K562 (cell line): ENCODE measurements around the gene GNG7. TPM values are rescaled to one million over a fixed set of nuclear protein-coding genes. Genes with fewer than 3 reads are reported as not detected.

Source experiments
- ATAC-seq: fragments of 200-7000 bp; cut with Tn5 transposase; 3 replicates; pipeline ENCODE4 v1.9.1; 2020; ENCODE audit warnings: moderate library complexity
- BruUV-seq: library from RNA; stranded (reverse); fragments of 400-500 nt; replicated peaks from 2 replicates; lab custom pipeline; 2021; lab: Mats Ljungman, UMichigan
- CTCF ChIA-PET: fragments of 300-600 bp; formaldehyde crosslinking; extraction: SDS; loops from one replicate; lab custom pipeline; 2021; ENCODE audit warnings: low intra/inter-chr PET ratio; lab: Yijun Ruan, JAX
- POLR2A ChIA-PET: fragments of 300-600, 350-650 bp; sonication (Branson Sonifier 250); formaldehyde crosslinking; extraction: SDS; loops from one replicate; lab custom pipeline; 2021; ENCODE audit warnings: antibody characterized with exemption, inconsistent platforms; lab: Yijun Ruan, JAX
- DNase-seq, 4 experiments: peaks; one replicate each; pipeline versions ENCODE4 v3.0.0 to v3.0.0-alpha.2; 2011 to 2018; ENCODE audit warnings: low spot score in 3 of 4, mixed read lengths in 3 of 4; ENCODE audit errors: extremely low read depth in 1 of 4
- FAIRE-seq: peaks from 2 replicates; lab custom pipeline; 2011; peaks lifted over from hg19 to GRCh38; lab: Jason Lieb, UNC
- H2AFZ ChIP-seq: 2 replicates; pipeline ENCODE4 v1.6.0; 2011; ENCODE audit warnings: low read depth, low read length, control low read depth, inconsistent platforms
- H3K27ac ChIP-seq: fragments of 200-600 bp; 3 replicates; pipeline ENCODE4 v1.8.0; 2011; ENCODE audit warnings: low read depth, mild to moderate bottlenecking, control low read depth, inconsistent platforms, low read length, moderate library complexity, mixed read lengths; ENCODE audit errors: extremely low read depth
- H3K27me3 ChIP-seq, 2 experiments: fragments of 300-600 bp in 1 of 2; 2 replicates in 1 of 2; 3 replicates in 1 of 2; pipeline versions ENCODE4 v1.6.0 to v1.8.0; 2011; ENCODE audit warnings: inconsistent platforms in 2 of 2, low read length in 2 of 2, mild to moderate bottlenecking in 1 of 2, mixed read lengths in 1 of 2, moderate library complexity in 1 of 2; ENCODE audit not compliant: control insufficient read depth in 2 of 2, insufficient read depth in 2 of 2
- H3K36me3 ChIP-seq: fragments of 300-600 bp; 3 replicates; pipeline ENCODE4 v1.8.0; 2011; ENCODE audit warnings: mild to moderate bottlenecking, low read length, inconsistent platforms; ENCODE audit not compliant: control insufficient read depth, insufficient read depth
- H3K4me1 ChIP-seq, 2 experiments: fragments of 200-600 bp in 1 of 2; replicated peaks in 1 of 2; 2 replicates in 1 of 2; 3 replicates in 1 of 2; pipeline versions ENCODE4 v1.5.1 to v1.8.0; 2011; ENCODE audit warnings: inconsistent platforms in 2 of 2, low read length in 2 of 2, mild to moderate bottlenecking in 1 of 2, mixed read lengths in 1 of 2, moderate library complexity in 1 of 2; ENCODE audit not compliant: control insufficient read depth in 2 of 2, insufficient read depth in 2 of 2
- H3K4me2 ChIP-seq: 2 replicates; pipeline ENCODE4 v1.6.1; 2011; ENCODE audit warnings: low read length, control low read depth, inconsistent platforms, mixed read lengths; ENCODE audit not compliant: insufficient read depth
- H3K4me3 ChIP-seq: fragments of 200-600 bp; sonication (generic), shearing (Covaris generic); 2 replicates; pipeline ENCODE4 v1.5.1; 2016; ENCODE audit warnings: control low read depth, inconsistent platforms
- H3K79me2 ChIP-seq: fragments of 200-600 bp; 3 replicates; pipeline ENCODE4 v1.8.0; 2011; ENCODE audit warnings: low read length, inconsistent platforms; ENCODE audit not compliant: control insufficient read depth, insufficient read depth
- H3K9ac ChIP-seq, 2 experiments: 2 replicates each; pipeline versions ENCODE4 v1.6.0 to v1.6.1; 2011; ENCODE audit warnings: low read depth in 2 of 2, low read length in 2 of 2, control low read depth in 1 of 2, inconsistent platforms in 1 of 2, mild to moderate bottlenecking in 1 of 2, mixed read lengths in 1 of 2; ENCODE audit not compliant: insufficient read depth in 1 of 2
- H3K9me1 ChIP-seq: one replicate; pipeline ENCODE4 v1.6.0; 2011; ENCODE audit warnings: inconsistent platforms, mild to moderate bottlenecking, low read length, moderate library complexity; ENCODE audit not compliant: control insufficient read depth, insufficient read depth
- H3K9me3 ChIP-seq: replicated peaks from 2 replicates; pipeline ENCODE4 v1.5.1; 2011; ENCODE audit warnings: low read depth, low read length, inconsistent platforms; ENCODE audit not compliant: control insufficient read depth, insufficient read depth
- H4K20me1 ChIP-seq: replicated peaks from 2 replicates; pipeline ENCODE4 v1.6.1; 2011; ENCODE audit warnings: low read length, inconsistent platforms, mixed read lengths; ENCODE audit not compliant: control insufficient read depth, insufficient read depth
- ARID3A ChIP-seq: IDR thresholded peaks from 2 replicates; pipeline ENCODE4 v1.6.1; 2012; ENCODE audit warnings: low read depth, low read length, improper control_type of control experiment, borderline replicate concordance
- BRD9 ChIP-seq: fragments of 450-650 bp; IDR thresholded peaks from 2 replicates; pipeline ENCODE4 v1.6.1; 2018; ENCODE audit warnings: low read depth; ENCODE audit not compliant: partially characterized antibody
- CEBPB ChIP-seq: fragments of 450-650 bp; IDR thresholded peaks from 2 replicates; pipeline ENCODE4 v1.6.1; 2016; ENCODE audit warnings: missing genetic modification characterization, missing compliant biosample characterization
- NFATC3 ChIP-seq: fragments of 450-650 bp; IDR thresholded peaks from 2 replicates; pipeline ENCODE4 v1.6.1; 2017; ENCODE audit warnings: mild to moderate bottlenecking
- POU5F1 ChIP-seq: fragments of 150-350 bp; IDR thresholded peaks from 2 replicates; pipeline ENCODE4 v1.6.1; 2014; ENCODE audit warnings: borderline replicate concordance, low read length, low read depth, mild to moderate bottlenecking; ENCODE audit not compliant: partially characterized antibody
- PTBP1 ChIP-seq: fragments of 200-400 bp; formaldehyde crosslinking; IDR thresholded peaks from 2 replicates; pipeline ENCODE4 v1.6.1; 2017; ENCODE audit warnings: low read depth, low read length
- SIRT6 ChIP-seq: IDR thresholded peaks from one replicate; pipeline ENCODE4 v1.6.1; 2012; ENCODE audit warnings: low read depth, mild to moderate bottlenecking, control low read depth, inconsistent platforms, low read length, moderate library complexity
- SOX6 ChIP-seq: fragments of 450-650 bp; IDR thresholded peaks from 2 replicates; pipeline ENCODE4 v1.6.1; 2014; ENCODE audit warnings: mild to moderate bottlenecking
- TAF9B ChIP-seq: fragments of 450-650 bp; IDR thresholded peaks from 2 replicates; pipeline ENCODE4 v1.6.1; 2018; ENCODE audit warnings: mild to moderate bottlenecking; ENCODE audit not compliant: partially characterized antibody
- TBP ChIP-seq: optimal IDR thresholded peaks from 2 replicates; pipeline ENCODE3; 2011; ENCODE audit warnings: low read depth, low read length, improper control_type of control experiment
- TCF3 ChIP-seq: sonication (generic); formaldehyde crosslinking; IDR thresholded peaks from 2 replicates; pipeline ENCODE4 v1.4.0; 2020; ENCODE audit warnings: mild to moderate bottlenecking, missing genetic modification reagents
- TRIM25 ChIP-seq: fragments of 450-650 bp; IDR thresholded peaks from 2 replicates; pipeline ENCODE4 v1.7.0; 2016; ENCODE audit warnings: borderline replicate concordance
- ZBTB2 ChIP-seq: fragments of 450-650 bp; IDR thresholded peaks from 2 replicates; pipeline ENCODE4 v1.6.1; 2016; ENCODE audit warnings: antibody characterized with exemption
- ZFPM2 ChIP-seq: fragments of 250-450 bp; sonication (Bioruptor Pico); IDR thresholded peaks from 2 replicates; pipeline ENCODE4 v1.5.1; 2022; ENCODE audit warnings: mild to moderate bottlenecking
- ZKSCAN3 ChIP-seq: fragments of 250-450 bp; sonication (Bioruptor Pico); IDR thresholded peaks from 2 replicates; pipeline ENCODE4 v1.4.0; 2020
- ZNF133 ChIP-seq: fragments of 250-450 bp; sonication (Bioruptor Pico); IDR thresholded peaks from 2 replicates; pipeline ENCODE4 v1.4.0; 2020; ENCODE audit warnings: mild to moderate bottlenecking
- ZNF134 ChIP-seq: fragments of 250-450 bp; sonication (Bioruptor Pico); conservative IDR thresholded peaks from 2 replicates; pipeline ENCODE4 v1.4.0; 2020
- WGBS: fragments of 100-300 bp; shearing (Covaris generic); methylation state at CpG from one replicate; pipeline ENCODE4 v1.1.6; 2016; ENCODE audit warnings: low coverage, mixed read lengths; ENCODE audit not compliant: insufficient coverage; ENCODE audit errors: missing lambda C conversion rate; 5-methylcytosine and 5-hydroxymethylcytosine counted together
- in situ Hi-C: fragments of 300-500 bp; cut with MboI; formaldehyde crosslinking; loops from 4 replicates; pipeline ENCODE4 v1.15.0; 2018; ENCODE audit warnings: inconsistent platforms, mixed read lengths
- intact Hi-C: fragments of 100-400 bp; cut with micrococcal nuclease; formaldehyde crosslinking; loops from 2 replicates; pipeline ENCODE4 v1.14.2; 2022
- polyA plus RNA-seq, 8 experiments: library from polyadenylated mRNA; depleted of rRNA in 4 of 8; stranded (reverse) in 5 of 8; unstranded in 3 of 8; fragments of >200 nt; fragmentation: Nextera tagmentation in 2 of 8; fragmentation: Illumina TruSeq in 1 of 8; extraction: Ambion mirVana in 2 of 8; extraction: Trizol in 1 of 8; gene quantifications; 2 replicates each; pipeline versions ENCODE4 v1.2.1 to v1.2.3, GENCODE V29; 2011 to 2014; ENCODE audit warnings: inconsistent platforms in 1 of 8, missing spikeins in 1 of 8
- total RNA-seq, 7 experiments: library from RNA; depleted of rRNA in 6 of 7; stranded (reverse); fragments of >200 nt in 6 of 7; fragmentation: Illumina TruSeq in 2 of 7; extraction: Trizol in 2 of 7; gene quantifications; 2 replicates each; pipeline versions ENCODE4 v1.2.1 to v1.2.3, GENCODE V29; 2011 to 2021; ENCODE audit warnings: low replicate concordance in 1 of 7
- TF ChIP-seq, protein P1 (sequence below): fragments of 450-650 bp; formaldehyde crosslinking; IDR thresholded peaks from 2 replicates; pipeline ENCODE4 v1.4.0; 2022; ENCODE audit warnings: missing genetic modification characterization

GNG7 gene
- total and polyA plus RNA-seq, 9 of the 15 experiments (the other 6 are each of a cell fraction or from before 2014, with no cell fraction given), result 0.01 to 0.20 (median 0.06) TPM; not detected in 1

GRCh38 chr19:2487842-2488241 lies 214.7 kb downstream of the GNG7 start:
- Histone ChIP-seq H4K20me1 (no peaks in the 10 kb centered on the region), H3K9me1 (no peaks in the 10 kb centered on the region), H3K4me2 (no peak overlapping the region), H3K36me3 (no peaks in the 10 kb centered on the region), H3K4me1 (peaks cover 0 to 12% of the 10 kb centered on the region in 2 experiments; a peak in 1 of 5 replicates), H3K9me3 (no peaks in the 10 kb centered on the region), H3K79me2 (no peaks in the 10 kb centered on the region), H3K27ac (no peak overlapping the region), H3K9ac (no peak overlapping the region), H3K4me3 (no peak overlapping the region), H3K27me3 (peaks cover 8 to 58% of the 10 kb centered on the region in 2 experiments; a peak in 4 of 5 replicates), H2AFZ (no peak overlapping the region)
- no peak for FAIRE-seq
- DNase-seq, result no peak
- WGBS, result 13% methylated on average over 9 of the region's 15 CpGs
- no peak for ATAC-seq
- no TSS peak for BruUV-seq
- intact Hi-C loops, result no loop called here
- CTCF ChIA-PET, result no interaction called here
- POLR2A ChIA-PET, result interaction anchor here (0.6 to 1.9 kb wide), 4 partner anchors 10 to 133 kb away, joined by 3 to 9 read pairs (median 4); partner anchors contain the start of gene GADD45B
- TF ChIP-seq BRD9, result no peak
- TF ChIP-seq TBP, result no peak
- TF ChIP-seq ZKSCAN3, result no peak
- no peak for TF ChIP-seq POU5F1
- TF ChIP-seq ZBTB2, result no peak
- no peak for TF ChIP-seq ZNF133 (CRISPR knock-in tag)
- no peak for TF ChIP-seq ARID3A
- TF ChIP-seq TRIM25, result no peak
- no peak for TF ChIP-seq NFATC3
- TF ChIP-seq TCF3 (CRISPR knock-in tag), result no peak
- TF ChIP-seq ZFPM2 (CRISPR knock-in tag), result no peak
- no peak for TF ChIP-seq ZNF134
- TF ChIP-seq SOX6, result no peak
- no peak for TF ChIP-seq CEBPB
- TF ChIP-seq, protein P1, sequence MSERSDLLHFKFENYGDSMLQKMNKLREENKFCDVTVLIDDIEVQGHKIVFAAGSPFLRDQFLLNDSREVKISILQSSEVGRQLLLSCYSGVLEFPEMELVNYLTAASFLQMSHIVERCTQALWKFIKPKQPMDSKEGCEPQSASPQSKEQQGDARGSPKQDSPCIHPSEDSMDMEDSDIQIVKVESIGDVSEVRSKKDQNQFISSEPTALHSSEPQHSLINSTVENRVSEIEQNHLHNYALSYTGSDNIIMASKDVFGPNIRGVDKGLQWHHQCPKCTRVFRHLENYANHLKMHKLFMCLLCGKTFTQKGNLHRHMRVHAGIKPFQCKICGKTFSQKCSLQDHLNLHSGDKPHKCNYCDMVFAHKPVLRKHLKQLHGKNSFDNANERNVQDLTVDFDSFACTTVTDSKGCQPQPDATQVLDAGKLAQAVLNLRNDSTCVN (CRISPR knock-in tag), result no peak
- no peak for TF ChIP-seq PTBP1
- no peak for TF ChIP-seq TAF9B
- TF ChIP-seq SIRT6, result no peak
- in situ Hi-C loops, result no loop called here
